K562 (cell line): ENCODE measurements around the gene PHF21A. TPM values are rescaled to one million over a fixed set of nuclear protein-coding genes. Genes with fewer than 3 reads are reported as not detected.
A peak's percentile ranks its signal among the peaks of the same experiment; 100 is the strongest.

ENCODE experiments used
- AFF4 ChIP-seq: sonication (generic); formaldehyde crosslinking; IDR thresholded peaks from 2 replicates; pipeline ENCODE4 v1.8.0; 2023; ENCODE audit warnings: mild to moderate bottlenecking, missing genetic modification reagents
- ATF1 ChIP-seq, 2 experiments: fragments of 450-650 bp in 1 of 2; IDR thresholded peaks; 2 replicates each; pipeline ENCODE4 v1.6.1; 2016; ENCODE audit warnings: missing compliant biosample characterization in 1 of 2, missing genetic modification characterization in 1 of 2
- CHD2 ChIP-seq: IDR thresholded peaks from 2 replicates; pipeline ENCODE4 v1.6.1; 2011; ENCODE audit warnings: low read depth, low read length
- CXXC5 ChIP-seq: fragments of 250-450 bp; sonication (Bioruptor Pico); IDR thresholded peaks from 2 replicates; pipeline ENCODE4 v1.8.0; 2022; ENCODE audit warnings: inconsistent platforms, mild to moderate bottlenecking, moderate library complexity
- FOSL1 ChIP-seq: fragments of 200-800 bp; sonication (Bioruptor generic); conservative IDR thresholded peaks from 2 replicates; pipeline ENCODE4 v1.6.1; 2016; ENCODE audit warnings: missing genetic modification characterization, missing compliant biosample characterization
- FOXO4 ChIP-seq: fragments of 450-650 bp; formaldehyde crosslinking; IDR thresholded peaks from 2 replicates; pipeline ENCODE4 v1.4.0; 2020; ENCODE audit warnings: mild to moderate bottlenecking, moderate library complexity
- MBD1 ChIP-seq: fragments of 250-450 bp; sonication (Bioruptor Pico); IDR thresholded peaks from 2 replicates; pipeline ENCODE4 v1.8.0; 2022; ENCODE audit warnings: inconsistent platforms
- MYNN ChIP-seq, 2 experiments: sonication (generic); formaldehyde crosslinking in 1 of 2; IDR thresholded peaks; 2 replicates each; pipeline versions ENCODE4 v1.5.0 to v1.6.1; 2016 to 2020; ENCODE audit warnings: antibody characterized with exemption in 1 of 2, missing genetic modification reagents in 1 of 2
- POLR2AphosphoS5 ChIP-seq: IDR thresholded peaks from 2 replicates; pipeline ENCODE4 v1.6.1; 2011; ENCODE audit warnings: mild to moderate bottlenecking, low read depth, low read length, moderate library complexity; ENCODE audit not compliant: control insufficient read depth, insufficient read depth
- SLC30A9 ChIP-seq: fragments of 250-450 bp; sonication (Bioruptor Pico); IDR thresholded peaks from 2 replicates; pipeline ENCODE4 v1.8.0; 2022; ENCODE audit warnings: mild to moderate bottlenecking, moderate library complexity
- SMAD2 ChIP-seq: fragments of 150-350 bp; IDR thresholded peaks from 2 replicates; pipeline ENCODE4 v1.6.1; 2014; ENCODE audit warnings: low read depth, mild to moderate bottlenecking, low read length
- UBTF ChIP-seq, 2 experiments: IDR thresholded peaks; 2 replicates each; pipeline ENCODE4 v1.6.1; 2012; ENCODE audit warnings: improper control_type of control experiment in 2 of 2, low read depth in 2 of 2, low read length in 2 of 2, borderline replicate concordance in 1 of 2
- ZNF589 ChIP-seq: fragments of 200-800 bp; sonication (Bioruptor generic); IDR thresholded peaks from 2 replicates; pipeline ENCODE4 v1.6.1; 2016; ENCODE audit warnings: low read depth, missing genetic modification characterization, missing compliant biosample characterization
- polyA plus RNA-seq, 8 experiments: library from polyadenylated mRNA; depleted of rRNA in 4 of 8; stranded (reverse) in 5 of 8; unstranded in 3 of 8; fragments of >200 nt; fragmentation: Nextera tagmentation in 2 of 8; fragmentation: Illumina TruSeq in 1 of 8; extraction: Ambion mirVana in 2 of 8; extraction: Trizol in 1 of 8; gene quantifications; 2 replicates each; pipeline versions ENCODE4 v1.2.1 to v1.2.3, GENCODE V29; 2011 to 2014; ENCODE audit warnings: inconsistent platforms in 1 of 8, missing spikeins in 1 of 8
- total RNA-seq, 7 experiments: library from RNA; depleted of rRNA in 6 of 7; stranded (reverse); fragments of >200 nt in 6 of 7; fragmentation: Illumina TruSeq in 2 of 7; extraction: Trizol in 2 of 7; gene quantifications; 2 replicates each; pipeline versions ENCODE4 v1.2.1 to v1.2.3, GENCODE V29; 2011 to 2021; ENCODE audit warnings: low replicate concordance in 1 of 7
- TF ChIP-seq, protein P1 (sequence below), 2 experiments: fragments of 450-650 bp; conservative IDR thresholded peaks; 2 replicates each; pipeline ENCODE4 v1.6.1; 2017; ENCODE audit warnings: mild to moderate bottlenecking in 2 of 2, moderate library complexity in 2 of 2

The PHF21A gene
- total and polyA plus RNA-seq, 9 of the 15 experiments (the other 6 are each of a cell fraction or from before 2014, with no cell fraction given) = 1.5 to 32.4 (median 10.7) TPM

GRCh38 chr11:46119352-46120216 is 1.7 kb downstream of the PHF21A start (continued):
- no peak for TF ChIP-seq MBD1
- TF ChIP-seq, protein P1, sequence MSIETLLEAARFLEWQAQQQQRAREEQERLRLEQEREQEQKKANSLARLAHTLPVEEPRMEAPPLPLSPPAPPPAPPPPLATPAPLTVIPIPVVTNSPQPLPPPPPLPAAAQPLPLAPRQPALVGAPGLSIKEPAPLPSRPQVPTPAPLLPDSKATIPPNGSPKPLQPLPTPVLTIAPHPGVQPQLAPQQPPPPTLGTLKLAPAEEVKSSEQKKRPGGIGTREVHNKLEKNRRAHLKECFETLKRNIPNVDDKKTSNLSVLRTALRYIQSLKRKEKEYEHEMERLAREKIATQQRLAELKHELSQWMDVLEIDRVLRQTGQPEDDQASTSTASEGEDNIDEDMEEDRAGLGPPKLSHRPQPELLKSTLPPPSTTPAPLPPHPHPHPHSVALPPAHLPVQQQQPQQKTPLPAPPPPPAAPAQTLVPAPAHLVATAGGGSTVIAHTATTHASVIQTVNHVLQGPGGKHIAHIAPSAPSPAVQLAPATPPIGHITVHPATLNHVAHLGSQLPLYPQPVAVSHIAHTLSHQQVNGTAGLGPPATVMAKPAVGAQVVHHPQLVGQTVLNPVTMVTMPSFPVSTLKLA (conservative IDR thresholded peaks at IDR 0.05) = peak in 1 of 2 experiments; percentile 34; a peak in 2 of 4 replicates
- TF ChIP-seq MYNN (IDR thresholded peaks at IDR 0.05) = no peak
- TF ChIP-seq MYNN (CRISPR knock-in tag; IDR thresholded peaks at IDR 0.05) = no peak
- no peak for TF ChIP-seq FOXO4 (CRISPR knock-in tag)
- TF ChIP-seq CHD2 = 0 out of 2 replicates have a peak, but pooled peaks have one; percentile 46
- TF ChIP-seq POLR2AphosphoS5 = no peak
- peak; percentile 36 to 40; a peak in 1 of 4 replicates for TF ChIP-seq UBTF (IDR thresholded peaks at IDR 0.05; ENCODE audit: borderline replicate concordance in 1 of 2, low read depth in 2 of 2, low read length in 2 of 2)
- no peak for TF ChIP-seq FOSL1 (tag)
- peak; percentile 58 for TF ChIP-seq CXXC5
- TF ChIP-seq ZNF589 = no peak
- no peak for TF ChIP-seq SLC30A9 (CRISPR knock-in tag)
- TF ChIP-seq ATF1 (CRISPR knock-in tag; IDR thresholded peaks at IDR 0.05) = no peak
- peak; percentile 27; the same call in 1 of the 2 replicates for TF ChIP-seq ATF1 (tag; IDR thresholded peaks at IDR 0.05)
- TF ChIP-seq AFF4 = no peak
- TF ChIP-seq SMAD2 = no peak
